Neural progenitor cell (in vitro differentiated cells): ENCODE results near the gene SRP72.

Source experiments
- EZH2 ChIP-seq: fragments of 200-600 bp; sonication (generic); IDR thresholded peaks from 2 replicates; pipeline ENCODE4 v1.6.1; 2017; ENCODE audit warnings: antibody characterized with exemption, mild to moderate bottlenecking, moderate library complexity
- TF ChIP-seq, protein P1 (sequence below): fragments of 200-600 bp; sonication (generic); IDR thresholded peaks from 2 replicates; pipeline ENCODE4 v1.5.1; 2017; ENCODE audit warnings: antibody characterized with exemption, mild to moderate bottlenecking

DNA sequence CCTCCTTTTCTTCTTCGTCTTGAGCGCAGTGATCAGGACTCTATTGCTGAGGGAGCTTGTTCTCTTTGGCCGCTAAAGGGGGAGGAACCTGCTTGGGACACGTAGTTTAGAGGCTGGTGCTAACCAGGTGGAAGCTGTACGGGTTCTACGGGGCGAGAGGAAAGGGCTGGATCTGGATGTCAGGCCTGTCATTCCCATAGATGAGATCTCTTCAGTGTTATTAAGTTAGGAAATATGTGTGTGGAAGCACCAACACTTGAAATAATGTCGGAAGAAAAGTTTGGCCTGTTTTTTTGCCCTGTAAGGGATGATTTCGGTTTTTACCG is 643 bp downstream of the SRP72 start:
- no peak for TF ChIP-seq EZH2
- TF ChIP-seq, protein P1, sequence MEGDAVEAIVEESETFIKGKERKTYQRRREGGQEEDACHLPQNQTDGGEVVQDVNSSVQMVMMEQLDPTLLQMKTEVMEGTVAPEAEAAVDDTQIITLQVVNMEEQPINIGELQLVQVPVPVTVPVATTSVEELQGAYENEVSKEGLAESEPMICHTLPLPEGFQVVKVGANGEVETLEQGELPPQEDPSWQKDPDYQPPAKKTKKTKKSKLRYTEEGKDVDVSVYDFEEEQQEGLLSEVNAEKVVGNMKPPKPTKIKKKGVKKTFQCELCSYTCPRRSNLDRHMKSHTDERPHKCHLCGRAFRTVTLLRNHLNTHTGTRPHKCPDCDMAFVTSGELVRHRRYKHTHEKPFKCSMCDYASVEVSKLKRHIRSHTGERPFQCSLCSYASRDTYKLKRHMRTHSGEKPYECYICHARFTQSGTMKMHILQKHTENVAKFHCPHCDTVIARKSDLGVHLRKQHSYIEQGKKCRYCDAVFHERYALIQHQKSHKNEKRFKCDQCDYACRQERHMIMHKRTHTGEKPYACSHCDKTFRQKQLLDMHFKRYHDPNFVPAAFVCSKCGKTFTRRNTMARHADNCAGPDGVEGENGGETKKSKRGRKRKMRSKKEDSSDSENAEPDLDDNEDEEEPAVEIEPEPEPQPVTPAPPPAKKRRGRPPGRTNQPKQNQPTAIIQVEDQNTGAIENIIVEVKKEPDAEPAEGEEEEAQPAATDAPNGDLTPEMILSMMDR: no peak
